Stimulated activated CD8-positive, alpha-beta memory T cell treated with anti-CD3 and anti-CD28 coated beads, Interleukin-12 subunit alpha, Interleukin-12 subunit beta, amount 100 ng/mL, for 24 hours (primary cell): ENCODE measurements around the gene RAP1GDS1.
"Not testable (repeated sequence)": the region's sequence is repeated elsewhere in the genome, so short reads cannot be mapped to it uniquely, and the experiment has no call there.

ENCODE experiments used
- DNase-seq: peaks from one replicate; pipeline ENCODE4 v3.0.0-alpha.2; 2020; ENCODE audit errors: extremely low read depth

The RAP1GDS1 gene

DNA sequence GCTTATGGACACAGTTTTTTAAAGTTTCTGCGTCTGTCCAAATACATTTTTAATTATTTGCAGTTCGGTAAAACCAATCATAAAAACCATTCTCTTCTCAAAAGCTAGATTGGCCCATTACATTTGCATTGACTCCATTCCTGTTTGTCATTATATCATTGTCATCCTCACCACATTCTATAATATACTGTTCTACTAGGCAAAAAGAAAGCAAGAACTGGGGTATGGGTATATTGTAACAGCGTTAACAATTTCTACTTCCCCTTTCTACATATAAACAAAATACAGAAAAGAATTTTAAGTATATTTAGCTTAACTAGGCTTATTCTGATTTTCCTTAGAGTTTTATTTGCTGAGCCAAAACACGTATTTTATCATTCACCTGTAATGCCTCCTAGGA is 91.8 kb downstream of the RAP1GDS1 start:
- DNase-seq: no peak

DNA sequence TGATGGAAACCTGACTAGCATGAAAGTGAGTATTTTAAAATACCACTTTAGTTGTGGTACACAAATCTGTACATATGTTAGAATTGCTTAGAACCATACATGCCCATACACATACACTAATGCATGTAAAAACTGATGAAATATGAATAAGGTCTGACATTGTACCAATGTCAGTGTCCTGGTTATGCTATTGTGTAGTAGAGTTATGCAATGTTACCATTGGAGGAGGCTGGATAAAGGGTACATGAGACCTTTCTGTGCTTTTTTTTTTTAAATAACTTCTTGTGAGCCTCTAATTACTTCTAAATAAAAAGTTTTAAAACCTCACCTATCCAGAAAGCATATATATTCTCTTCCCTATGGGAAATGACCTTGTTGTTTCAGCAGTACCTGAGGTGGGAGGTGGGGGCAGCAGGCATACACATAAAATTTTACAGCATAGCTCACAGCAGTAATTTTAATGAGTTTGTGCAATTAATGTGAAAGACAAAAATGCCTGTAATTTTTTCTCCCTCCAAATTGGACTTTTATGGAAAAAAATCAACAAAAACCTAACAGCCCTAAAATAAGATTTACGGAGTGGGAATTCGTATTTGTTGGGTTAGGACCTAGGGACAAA is 97.6 kb downstream of the RAP1GDS1 start:
- DNase-seq: no peak

DNA sequence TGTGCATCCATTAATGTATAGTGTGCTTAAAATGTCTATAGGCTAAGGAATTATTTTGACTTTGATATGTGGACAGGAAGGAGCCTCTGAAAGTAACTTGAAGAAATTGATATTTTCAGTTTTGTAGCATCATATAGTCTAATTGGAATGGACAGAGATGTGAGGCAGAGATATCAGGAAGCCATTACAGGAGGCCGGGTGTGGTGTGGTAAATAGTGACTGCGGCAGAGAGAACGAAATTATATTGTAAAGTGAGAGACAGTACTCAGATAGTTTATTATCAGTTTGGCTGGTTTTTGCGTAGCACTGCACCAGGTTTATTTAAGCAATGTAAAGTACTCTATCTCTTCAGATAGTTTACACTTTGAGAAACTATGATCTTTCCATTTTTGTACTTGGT is 98.5 kb downstream of the RAP1GDS1 start:
- no peak for DNase-seq

GRCh38 chr4:98363431-98363830 is 102.2 kb downstream of the RAP1GDS1 start:
- no peak for DNase-seq

DNA sequence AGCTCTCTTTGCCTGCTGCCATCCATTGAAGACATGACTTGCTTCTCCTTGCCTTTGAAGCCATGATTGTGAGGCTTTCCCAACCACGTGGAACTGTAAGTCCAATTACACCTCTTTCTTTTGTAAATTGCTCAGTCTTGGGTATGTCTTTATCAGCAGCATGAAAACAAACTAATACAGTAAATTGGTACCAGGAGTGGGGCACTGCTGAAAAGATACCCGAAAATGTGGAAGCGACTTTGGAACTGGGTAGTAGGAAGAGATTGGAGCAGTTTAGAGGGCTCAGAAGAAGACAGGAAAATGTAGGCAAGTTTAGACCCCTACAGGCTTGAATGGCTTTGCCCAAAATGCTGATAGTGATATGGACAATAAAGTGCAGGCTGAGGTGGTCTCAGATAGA is 105.1 kb downstream of the RAP1GDS1 start:
- DNase-seq: not testable (repeated sequence)

DNA sequence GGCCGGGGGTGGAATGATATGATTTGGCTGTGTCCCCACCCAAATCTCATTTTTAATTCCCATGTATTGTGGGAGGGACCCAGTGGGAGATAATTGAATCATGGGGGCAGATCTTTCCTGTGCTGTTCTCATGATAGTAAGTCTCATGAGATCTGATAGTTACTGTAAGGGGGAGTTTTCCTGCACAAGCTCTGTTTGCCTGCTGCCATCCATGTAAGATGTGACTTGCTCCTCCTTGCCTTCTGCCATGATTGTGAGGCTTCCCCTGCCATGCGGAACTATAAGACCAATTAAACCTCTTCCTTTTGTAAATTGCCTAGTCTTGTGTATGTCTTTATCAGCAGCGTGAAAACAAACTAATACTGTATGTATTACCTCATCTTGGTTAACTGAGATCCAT is 106.8 kb downstream of the RAP1GDS1 start:
- not testable (repeated sequence) for DNase-seq

DNA sequence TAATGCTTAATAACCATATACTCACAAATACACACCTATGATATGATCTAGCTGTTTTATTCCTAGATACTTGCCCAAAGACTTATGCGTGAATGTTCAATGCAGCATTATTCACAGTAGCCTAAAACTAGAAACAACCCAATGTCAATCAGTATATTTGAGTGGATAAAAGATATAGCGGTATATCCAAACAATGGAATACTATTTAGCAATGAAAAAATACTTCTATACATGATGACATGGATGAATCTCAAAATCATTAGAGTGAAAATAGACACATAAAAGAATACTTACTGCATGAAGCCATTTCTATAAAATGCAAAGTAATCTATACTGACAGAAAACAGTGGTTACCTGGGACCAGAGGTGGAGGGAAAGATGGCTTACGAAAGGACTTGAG is 108.1 kb downstream of the RAP1GDS1 start:
- DNase-seq: no peak

GRCh38 chr4:98374643-98375042 is 113.5 kb downstream of the RAP1GDS1 start:
- DNase-seq: no peak

GRCh38 chr4:98377559-98377958 is 116.4 kb downstream of the RAP1GDS1 start:
- no peak for DNase-seq

- DNase-seq: no peak
Observed at GRCh38 chr4:98381306-98381705, 120.1 kb downstream of the RAP1GDS1 start.

- DNase-seq: no peak
Observed at GRCh38 chr4:98383431-98384106, 122.4 kb downstream of the RAP1GDS1 start.

- DNase-seq: no peak
Observed at GRCh38 chr4:98385831-98386230, 124.6 kb downstream of the RAP1GDS1 start.

- no peak for DNase-seq
Observed at GRCh38 chr4:98387345-98388026, 126.3 kb downstream of the RAP1GDS1 start.

DNA sequence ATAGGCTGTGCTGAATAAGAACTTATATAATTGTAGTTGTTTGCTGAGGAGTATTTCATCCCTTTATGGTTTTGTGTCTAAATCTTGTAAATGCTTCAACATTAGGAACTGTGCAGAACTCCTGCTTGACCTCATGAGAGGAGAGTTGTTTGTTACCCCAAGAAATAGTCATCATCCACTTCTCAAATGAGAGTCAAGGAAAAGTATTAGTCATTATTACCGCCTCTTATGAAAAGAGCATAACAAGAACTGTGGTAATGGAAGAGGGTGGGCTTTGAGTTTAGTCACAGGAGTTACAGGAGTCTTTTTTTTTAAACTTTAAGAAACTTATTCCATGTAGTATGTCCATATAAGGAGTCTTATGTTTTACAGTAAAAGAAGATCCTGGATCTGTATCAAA is 132.9 kb downstream of the RAP1GDS1 start:
- no peak for DNase-seq

- no peak for DNase-seq
Observed at GRCh38 chr4:98399915-98400314, 138.7 kb downstream of the RAP1GDS1 start.

DNA sequence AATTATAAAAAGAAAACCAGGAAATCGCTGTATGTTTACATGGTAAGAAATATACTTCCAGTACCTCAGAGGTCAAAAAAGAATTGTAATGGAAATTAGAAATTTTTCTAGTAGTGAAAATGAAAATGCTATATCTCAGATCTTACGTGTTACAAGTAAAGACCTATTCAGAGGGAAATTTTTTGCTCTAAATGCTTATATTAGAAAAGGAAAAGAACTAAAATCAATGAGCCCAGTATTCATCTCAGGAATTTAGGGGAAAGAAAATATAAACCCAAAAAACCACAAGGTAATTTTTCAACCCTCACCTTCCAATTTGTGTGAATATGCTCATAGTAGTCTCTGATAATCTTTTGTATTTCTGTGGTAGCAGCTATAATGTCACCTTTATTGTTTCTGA is 145.6 kb downstream of the RAP1GDS1 start:
- no peak for DNase-seq

GRCh38 chr4:98411731-98412130 is 150.5 kb downstream of the RAP1GDS1 start:
- DNase-seq: no peak

- no peak for DNase-seq
Observed at GRCh38 chr4:98416844-98417243, 155.7 kb downstream of the RAP1GDS1 start.

DNA sequence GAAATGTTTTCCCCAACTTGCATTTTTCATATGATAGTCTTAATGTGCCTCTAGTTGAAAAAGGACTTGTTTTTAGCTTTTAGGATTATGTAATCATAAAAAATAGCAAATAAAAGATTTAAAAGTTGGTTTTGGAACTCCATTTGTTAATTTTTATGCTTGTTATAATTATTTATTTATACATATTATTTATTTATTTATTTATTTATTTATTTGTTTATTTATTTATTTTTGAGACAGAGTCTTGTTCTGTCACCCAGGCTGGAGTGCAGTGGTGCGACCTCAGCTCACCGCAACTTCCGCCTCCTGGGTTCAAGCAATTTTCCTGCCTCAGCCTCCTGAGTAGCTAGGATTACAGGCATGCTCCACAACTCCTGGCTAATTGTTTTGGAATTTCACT is 159.0 kb downstream of the RAP1GDS1 start:
- not testable (repeated sequence) for DNase-seq

GRCh38 chr4:98421111-98421510 is 159.9 kb downstream of the RAP1GDS1 start:
- DNase-seq: no peak

- DNase-seq: no peak
Observed at GRCh38 chr4:98423009-98423408, 161.8 kb downstream of the RAP1GDS1 start.

DNA sequence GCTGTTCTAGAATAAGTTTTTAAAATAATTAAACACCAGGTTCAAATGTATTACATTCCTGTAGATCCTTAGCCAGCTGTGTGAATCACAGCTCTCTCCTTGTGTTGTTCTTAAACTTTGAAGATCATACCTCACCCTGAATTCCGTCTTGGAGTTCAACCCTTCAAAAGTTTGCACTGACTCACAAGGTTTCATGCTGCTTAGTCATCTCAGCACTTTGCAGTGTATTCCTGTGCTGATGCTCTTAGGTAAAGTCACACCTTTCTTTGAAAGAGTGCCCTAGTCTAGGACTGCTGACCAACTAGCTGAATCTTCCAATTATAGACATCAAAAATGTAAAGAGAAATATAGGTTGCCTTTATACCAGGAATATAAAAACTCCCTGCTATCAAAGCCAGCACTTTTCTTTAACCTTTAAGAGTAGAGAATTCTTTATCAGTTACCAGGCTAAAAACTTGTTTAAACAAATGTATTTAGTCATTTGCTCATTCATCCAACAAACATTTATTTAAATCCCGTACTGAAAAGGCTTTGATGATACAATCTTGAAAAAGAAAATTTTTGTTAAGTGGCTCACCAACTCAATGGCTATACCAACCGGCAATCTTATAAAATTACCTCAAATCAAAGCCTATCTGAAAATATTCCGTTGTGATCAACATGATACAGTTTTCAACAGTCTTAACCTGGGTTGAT is 169.7 kb downstream of the RAP1GDS1 start:
- DNase-seq: no peak

GRCh38 chr4:98433691-98434090 is 172.5 kb downstream of the RAP1GDS1 start:
- DNase-seq: no peak
